Myocyte (in vitro differentiated cells): ENCODE data around the gene NDRG3. TPM values are rescaled to one million over a fixed set of nuclear protein-coding genes. Genes with fewer than 3 reads are reported as not detected.
"Not testable (repeated sequence)": the region's sequence is repeated elsewhere in the genome, so short reads cannot be mapped to it uniquely, and the experiment has no call there.

Experiments used
- DNase-seq: peaks from one replicate; pipeline ENCODE4 v3.0.0-alpha.2; 2012; ENCODE audit warnings: low read depth
- total RNA-seq: library from RNA; depleted of rRNA; stranded (reverse); fragments of >200 nt; gene quantifications from 2 replicates; pipeline ENCODE4 v1.2.3, GENCODE V29; 2014

Gene NDRG3
- total RNA-seq, 1 donor from 2014 or later = 15.6 TPM

DNA sequence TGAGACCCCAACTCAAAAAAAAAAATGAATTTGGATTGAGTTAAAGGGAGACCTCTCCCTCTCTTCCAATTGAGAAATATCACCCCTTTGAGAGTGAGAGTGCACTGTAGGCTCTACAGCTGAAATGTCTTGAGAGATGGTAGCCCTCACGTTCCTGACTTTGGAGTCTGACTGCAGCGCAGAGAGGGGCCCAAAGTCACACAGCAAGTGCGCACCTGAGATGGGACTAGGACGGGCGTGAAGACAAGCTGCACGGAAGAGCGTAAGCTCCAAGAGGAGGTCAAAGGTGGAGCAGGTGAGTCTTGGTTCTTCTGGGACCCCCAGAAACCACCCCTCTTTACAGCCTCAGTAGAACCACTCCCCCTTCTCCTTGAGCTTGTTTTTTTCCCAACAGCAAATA is 100.5 kb downstream of the NDRG3 start:
- no peak for DNase-seq

DNA sequence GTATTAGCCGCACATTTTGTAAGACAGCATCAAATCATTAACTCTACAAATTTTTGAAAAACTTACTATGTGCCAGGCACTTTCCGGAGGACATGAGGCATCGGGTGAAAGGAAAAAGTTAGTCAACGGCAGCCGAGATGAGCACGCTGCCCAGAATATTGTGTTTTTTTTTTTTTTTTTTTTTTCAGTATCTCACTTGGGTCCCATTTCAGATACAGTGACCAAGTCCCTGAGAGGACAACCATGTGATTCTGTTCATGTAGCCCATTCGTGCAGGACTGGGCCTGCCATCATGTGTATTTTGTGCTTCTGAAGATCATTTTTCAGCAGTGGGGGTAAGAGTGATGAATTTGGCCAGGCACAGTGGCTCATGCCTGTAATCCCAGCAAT is 101.2 kb downstream of the NDRG3 start:
- DNase-seq = no peak

DNA sequence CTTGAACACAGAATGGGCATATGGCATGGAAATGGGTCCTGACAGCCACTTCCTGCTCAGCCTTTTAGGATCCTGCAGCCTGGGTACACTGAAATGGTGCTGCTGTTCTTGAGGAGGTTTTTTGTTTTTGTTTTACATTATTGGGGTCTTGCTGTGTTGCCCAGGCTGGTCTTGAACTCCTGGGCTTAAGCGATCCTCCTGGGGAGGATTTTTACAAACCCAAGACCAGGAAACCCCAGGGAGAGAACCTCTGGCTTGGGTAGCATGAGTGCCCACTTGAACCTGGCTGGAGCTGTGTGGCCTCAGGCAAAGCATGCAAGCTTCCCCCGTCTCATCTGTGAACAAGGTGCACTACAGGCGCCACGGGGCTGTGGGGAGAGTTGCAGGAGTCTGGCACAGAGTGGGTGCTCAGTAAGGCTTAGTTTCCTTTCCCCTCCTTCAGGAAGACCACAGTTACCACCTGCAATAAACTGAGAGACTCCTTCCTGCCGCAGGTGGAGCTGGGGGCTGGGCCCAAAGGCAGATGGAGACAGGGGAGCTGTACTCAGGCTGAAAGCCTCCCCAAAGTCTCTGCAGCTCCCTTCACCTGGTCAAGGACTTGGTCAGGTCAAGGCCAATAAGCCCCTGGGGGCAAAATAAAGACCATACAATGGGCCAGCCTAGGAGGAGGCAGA is 101.7 kb downstream of the NDRG3 start:
- no peak for DNase-seq

- DNase-seq = no peak
Observed at GRCh38 chr20:36642136-36642535, 103.8 kb downstream of the NDRG3 start.

DNA sequence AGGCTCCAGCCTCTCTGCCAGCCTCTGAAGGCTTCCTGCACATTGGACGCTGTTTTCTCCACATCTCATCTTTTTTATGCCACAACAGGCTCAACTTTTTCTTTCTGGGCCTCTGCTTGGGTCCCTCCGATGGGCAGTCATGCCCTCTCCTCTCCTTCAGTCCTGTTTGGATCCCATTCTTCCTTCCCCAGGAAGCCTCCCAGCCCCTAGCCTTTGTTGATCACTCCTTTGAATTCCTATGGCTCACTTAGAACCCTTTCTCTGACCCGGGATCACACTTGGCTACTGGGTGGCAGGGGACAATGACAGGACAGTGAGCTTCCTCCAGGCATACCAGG is 104.4 kb downstream of the NDRG3 start:
- DNase-seq = no peak

DNA sequence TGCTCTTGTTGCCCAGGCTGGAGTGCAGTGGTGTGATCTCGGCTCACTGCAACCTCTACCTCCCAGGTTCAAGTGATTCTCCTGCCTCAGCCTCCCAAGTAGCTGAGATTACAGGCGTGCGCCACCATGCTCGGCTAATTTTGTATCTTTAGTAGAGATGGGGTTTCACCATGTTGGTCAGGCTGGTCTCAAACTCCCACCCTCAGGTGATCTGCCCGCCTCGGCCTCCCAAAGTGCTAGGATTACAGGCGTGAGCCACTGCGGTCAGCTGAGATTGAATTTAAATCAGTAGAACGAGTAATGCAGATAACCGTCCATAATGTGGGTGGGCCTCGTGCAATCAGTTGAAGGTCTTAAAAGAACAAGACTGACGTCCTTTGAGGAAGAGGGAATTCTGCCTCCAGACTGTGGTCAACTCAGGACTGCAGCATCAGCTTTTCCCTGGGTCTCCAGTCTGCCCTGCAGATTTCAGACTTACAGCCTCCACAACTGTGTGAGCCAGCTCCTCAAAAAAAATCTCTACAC is 107.0 kb downstream of the NDRG3 start:
- not testable (repeated sequence) for DNase-seq

DNA sequence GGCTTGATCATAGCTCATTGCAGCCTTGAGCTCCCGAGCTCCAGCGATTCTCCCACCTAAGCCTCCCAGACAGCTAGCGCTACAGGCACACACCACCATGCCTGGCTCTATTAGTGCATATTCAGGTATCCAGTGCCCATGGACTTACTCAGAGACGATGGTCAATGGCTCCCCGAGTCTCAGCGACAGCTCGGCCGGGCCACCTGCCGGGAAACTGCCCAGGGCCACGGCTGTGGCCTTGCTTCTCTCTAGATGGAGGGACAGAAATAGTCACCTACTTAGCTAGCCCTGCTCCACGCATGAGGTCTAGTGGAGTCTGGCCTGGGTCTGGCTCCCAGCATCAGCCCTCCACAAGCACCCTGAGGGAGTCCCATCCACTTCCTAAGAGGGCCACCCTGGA is 111.5 kb downstream of the NDRG3 start:
- DNase-seq = no peak

DNA sequence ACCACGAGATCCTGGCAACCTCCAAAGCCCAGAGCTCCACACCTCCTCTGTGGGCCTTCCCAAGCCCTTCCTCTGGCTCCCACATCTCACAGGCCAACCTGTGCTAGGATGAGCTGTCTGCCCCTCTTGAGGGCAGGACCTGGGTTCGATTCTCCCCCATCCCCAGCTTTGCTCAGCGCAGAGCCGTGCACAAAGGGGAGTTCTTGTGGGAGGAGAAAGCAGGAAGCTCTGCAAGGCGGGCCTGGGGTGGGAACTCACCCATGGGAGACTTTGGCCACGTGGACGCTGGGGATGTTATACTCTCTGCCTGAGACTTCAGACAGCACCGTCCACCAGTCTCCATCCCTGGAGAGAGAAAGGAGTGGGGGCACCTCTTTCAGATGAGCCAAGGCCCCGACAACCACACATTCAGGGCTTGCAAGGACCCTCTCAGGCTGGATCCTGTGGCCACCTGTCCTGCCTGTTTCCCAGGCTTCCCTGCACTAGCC is 112.6 kb downstream of the NDRG3 start:
- DNase-seq = no peak

- DNase-seq = no peak
Observed at GRCh38 chr20:36632487-36633284, 113.2 kb downstream of the NDRG3 start.

DNA sequence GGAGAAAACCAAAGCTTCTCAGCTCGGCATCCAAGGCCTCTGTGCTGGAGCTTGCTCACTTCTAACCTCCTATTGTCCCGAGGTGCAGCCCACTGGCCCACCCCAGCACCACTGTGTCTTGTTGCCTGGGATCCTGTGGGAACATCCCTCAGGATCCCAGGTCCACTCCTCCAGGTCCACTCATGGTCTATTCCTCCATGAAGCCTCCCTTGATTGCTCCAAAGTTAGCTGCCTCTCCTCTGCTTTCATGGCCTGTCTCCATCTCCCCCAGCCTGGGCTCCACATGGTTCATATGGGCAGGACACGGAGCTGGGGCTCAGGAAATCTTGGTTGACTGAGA is 113.8 kb downstream of the NDRG3 start:
- DNase-seq = no peak

DNA sequence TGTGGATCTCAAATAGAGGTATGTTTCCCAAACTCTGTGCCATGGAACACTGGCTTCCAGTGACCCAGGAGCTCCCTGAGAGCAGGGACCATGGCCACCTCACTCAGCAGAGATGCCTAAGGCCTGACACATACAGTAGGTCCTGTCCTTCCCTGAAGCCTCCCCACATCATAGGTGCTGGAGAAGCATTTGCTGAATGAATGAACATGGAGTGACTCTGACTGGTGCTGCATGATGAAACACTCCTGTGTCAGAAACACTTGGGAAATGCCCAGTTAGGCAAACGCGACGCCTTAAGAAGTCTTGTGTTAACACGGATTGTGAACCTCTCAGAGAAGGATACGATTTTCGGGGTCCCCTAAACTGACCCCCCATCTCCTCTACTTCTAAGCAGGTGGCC is 114.2 kb downstream of the NDRG3 start:
- DNase-seq = no peak

- no peak for DNase-seq
Observed at GRCh38 chr20:36629719-36630681, 115.9 kb downstream of the NDRG3 start.

- DNase-seq = no peak
Observed at GRCh38 chr20:36628076-36628475, 117.8 kb downstream of the NDRG3 start.

DNA sequence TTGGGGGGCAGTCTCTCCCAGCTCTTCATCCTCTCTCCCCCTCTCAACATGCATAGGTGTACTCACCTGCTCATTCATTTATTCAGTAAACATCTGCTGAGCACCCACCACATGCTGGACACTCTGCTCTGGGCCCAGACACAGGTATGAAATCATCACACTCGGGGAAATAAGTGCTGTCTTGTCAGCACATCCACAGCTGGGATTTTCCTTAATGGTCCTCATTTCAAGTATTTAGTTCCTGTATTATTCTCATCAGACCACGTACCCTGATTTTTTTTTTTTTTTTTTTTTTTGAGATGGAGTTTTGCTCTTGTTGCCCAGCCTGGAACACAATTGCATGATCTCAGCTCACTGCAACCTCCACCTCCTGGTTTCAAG is 121.0 kb downstream of the NDRG3 start:
- DNase-seq = no peak

- no peak for DNase-seq
Observed at GRCh38 chr20:36624068-36624943, 121.6 kb downstream of the NDRG3 start.

DNA sequence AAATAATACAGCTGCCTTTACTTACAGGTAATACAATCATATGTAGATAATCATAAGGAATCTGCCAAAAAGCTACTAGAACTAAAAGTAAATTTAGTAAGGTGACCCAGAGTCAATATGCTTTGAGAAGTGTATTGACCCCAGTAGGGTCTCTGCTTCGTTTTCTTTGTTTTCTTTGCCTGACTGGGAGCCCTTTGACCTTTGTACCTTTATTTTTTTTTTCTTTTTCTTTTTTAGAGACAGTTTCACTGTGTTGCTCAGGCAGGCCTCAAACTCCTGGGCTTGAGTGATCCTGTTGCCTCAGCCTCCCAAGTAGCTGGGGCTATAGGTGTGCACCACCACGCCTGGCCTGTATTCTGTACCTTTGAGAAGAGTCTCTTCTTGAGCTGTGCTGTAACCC is 122.4 kb downstream of the NDRG3 start:
- no peak for DNase-seq

DNA sequence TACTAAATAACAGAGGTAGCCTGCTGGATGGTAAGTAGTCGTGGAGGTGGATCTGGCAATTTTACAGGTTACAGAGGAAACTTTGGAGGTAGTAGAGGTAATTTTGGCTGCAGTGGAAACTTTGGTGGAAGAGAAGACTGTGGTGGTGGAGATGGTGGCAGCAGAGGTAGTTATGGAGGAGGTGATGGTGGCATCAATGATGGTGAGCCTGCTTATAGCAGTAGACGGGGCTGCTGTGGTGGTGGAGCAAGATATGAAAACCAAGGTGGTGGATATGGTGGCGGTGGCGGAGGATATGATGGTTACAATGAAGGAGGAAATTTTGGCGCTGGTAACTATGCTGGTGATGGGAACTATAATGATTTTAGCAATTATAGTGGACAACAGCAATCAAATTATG is 125.0 kb downstream of the NDRG3 start:
- no peak for DNase-seq

- no peak for DNase-seq
Observed at GRCh38 chr20:36614781-36615557, 130.9 kb downstream of the NDRG3 start.

DNA sequence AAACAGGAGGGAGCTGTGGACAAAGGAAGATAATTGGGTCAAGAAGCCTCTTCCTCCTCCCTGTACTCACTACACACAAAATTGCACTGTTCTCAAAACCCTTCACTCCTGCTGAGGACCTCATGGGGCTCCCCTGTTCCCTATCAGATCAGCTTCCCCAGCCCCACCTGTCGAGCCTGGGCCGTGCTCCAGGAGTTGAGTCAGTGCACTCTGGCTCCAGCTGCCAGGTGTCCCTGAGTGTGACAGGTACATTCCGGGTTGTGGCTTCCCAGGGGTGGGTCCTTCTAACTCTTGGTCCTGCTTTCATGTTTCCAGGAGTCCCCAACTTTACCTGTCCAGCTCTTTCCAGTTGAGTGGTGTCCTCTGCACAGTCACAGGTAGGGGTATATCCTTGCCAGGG is 131.9 kb downstream of the NDRG3 start:
- no peak for DNase-seq

DNA sequence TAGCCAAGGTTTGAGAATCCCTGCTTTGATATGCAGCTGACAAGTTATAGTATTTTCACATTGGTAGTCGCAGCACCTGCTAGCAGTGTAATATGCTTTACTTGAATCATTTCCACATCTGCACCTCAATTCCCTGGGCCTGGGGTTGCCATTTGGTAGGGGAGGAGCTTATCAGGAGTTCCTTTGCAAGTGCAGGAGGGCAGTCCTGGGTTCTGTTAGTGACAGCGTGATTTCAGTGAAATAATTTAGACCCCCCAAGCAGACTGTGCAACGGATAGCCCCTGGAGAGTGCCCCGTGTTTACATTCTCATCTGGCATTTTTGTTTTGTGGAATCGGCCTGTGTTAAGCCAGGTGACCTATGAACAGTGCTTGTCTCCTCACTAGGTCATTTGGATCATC is 134.3 kb downstream of the NDRG3 start:
- no peak for DNase-seq
